ENCODE data around the gene TMEM163. TPM values are rescaled to one million over a fixed set of nuclear protein-coding genes. Genes with fewer than 3 reads are reported as not detected.

TMEM163 gene
- total RNA-seq, 1 donor from 2014 or later: 2.4 TPM

DNA sequence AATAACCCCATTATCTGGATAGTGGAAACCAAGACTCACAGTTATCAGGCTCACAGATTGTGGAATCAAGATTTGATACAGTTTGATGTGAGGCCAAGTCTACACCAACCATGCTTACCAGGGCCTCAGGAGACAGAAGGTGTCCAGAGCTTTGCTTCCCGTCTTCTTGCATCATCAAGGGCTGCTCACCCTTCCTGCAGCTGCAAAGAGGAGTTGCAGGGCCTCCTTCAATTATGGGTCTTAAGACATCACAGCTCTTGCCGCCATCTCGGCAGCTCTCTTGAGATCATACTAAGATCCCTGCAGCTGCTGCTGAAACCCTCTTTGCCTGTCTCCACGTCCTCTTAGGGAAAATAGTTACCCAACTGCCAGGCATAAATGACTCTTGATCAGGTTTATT is 288.9 kb downstream of the TMEM163 start:
- DNase-seq (ENCODE audit: low read depth): no peak
- no peak overlapping the region for H3K4me3 ChIP-seq (ENCODE audit: low read depth, low read length)
- H3K36me3 ChIP-seq (ENCODE audit: control insufficient read depth, insufficient read depth, low read length): peaks cover 1% of the 10 kb centered on the region
- no peak for TF ChIP-seq CTCF (IDR thresholded peaks at IDR 0.05; ENCODE audit: insufficient read depth, low read length, poor library complexity, severe bottlenecking)
- no peaks in the 10 kb centered on the region for H3K27me3 ChIP-seq (ENCODE audit: control insufficient read depth, insufficient read depth, low read length)

GRCh38 chr2:134426721-134427120 is 292.1 kb downstream of the TMEM163 start:
- Histone ChIP-seq H3K4me3 (ENCODE audit: low read depth, low read length) (no peak overlapping the region), H3K27me3 (ENCODE audit: control insufficient read depth, insufficient read depth, low read length) (no peaks in the 10 kb centered on the region), H3K36me3 (ENCODE audit: control insufficient read depth, insufficient read depth, low read length) (peaks cover 1% of the 10 kb centered on the region)
- TF ChIP-seq CTCF (IDR thresholded peaks at IDR 0.05; ENCODE audit: insufficient read depth, low read length, poor library complexity, severe bottlenecking): no peak
- no peak for DNase-seq (ENCODE audit: low read depth)

DNA sequence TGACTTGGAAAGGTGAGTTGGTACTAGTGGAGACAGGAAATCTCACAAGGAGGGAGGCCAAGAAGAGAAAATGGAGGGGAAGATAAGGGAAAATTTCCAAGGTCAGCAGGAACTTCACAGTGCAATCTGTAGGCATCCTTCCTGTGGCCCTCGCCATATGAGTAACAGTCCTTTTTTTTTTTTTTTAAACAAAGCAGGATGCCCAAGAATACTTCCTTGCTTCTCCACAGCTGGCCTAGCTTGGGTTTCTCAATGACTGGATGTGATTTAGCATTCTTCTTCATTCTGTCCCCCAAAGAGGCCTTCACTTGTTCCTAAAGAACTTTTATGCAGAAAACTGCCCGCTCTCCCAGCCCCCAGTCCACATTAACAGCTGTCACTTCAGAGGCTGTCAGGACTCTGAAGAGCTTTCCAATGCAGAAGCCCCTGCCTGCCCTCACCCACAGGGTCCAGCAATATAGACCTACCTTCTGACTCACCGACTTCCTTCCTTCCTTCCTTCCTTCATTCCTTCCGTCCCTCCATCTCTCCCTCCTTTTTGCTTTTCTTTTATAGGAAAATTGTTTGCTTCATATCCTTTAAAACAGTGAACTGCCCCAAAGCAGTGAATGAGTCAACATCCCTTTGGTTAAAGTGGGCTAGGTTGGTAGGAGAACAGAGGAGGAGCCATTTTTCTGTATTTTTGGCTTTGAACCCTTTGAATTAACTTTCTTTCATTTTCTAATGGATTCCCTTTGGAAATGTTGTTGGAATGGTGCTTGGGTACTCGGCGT is 292.9 kb downstream of the TMEM163 start:
- Histone ChIP-seq H3K27me3 (ENCODE audit: control insufficient read depth, insufficient read depth, low read length) (no peaks in the 10 kb centered on the region), H3K4me3 (ENCODE audit: low read depth, low read length) (no peak overlapping the region), H3K36me3 (ENCODE audit: control insufficient read depth, insufficient read depth, low read length) (peaks cover 1% of the 10 kb centered on the region)
- DNase-seq (ENCODE audit: low read depth): no peak
- TF ChIP-seq CTCF (IDR thresholded peaks at IDR 0.05; ENCODE audit: insufficient read depth, low read length, poor library complexity, severe bottlenecking): no peak

DNA sequence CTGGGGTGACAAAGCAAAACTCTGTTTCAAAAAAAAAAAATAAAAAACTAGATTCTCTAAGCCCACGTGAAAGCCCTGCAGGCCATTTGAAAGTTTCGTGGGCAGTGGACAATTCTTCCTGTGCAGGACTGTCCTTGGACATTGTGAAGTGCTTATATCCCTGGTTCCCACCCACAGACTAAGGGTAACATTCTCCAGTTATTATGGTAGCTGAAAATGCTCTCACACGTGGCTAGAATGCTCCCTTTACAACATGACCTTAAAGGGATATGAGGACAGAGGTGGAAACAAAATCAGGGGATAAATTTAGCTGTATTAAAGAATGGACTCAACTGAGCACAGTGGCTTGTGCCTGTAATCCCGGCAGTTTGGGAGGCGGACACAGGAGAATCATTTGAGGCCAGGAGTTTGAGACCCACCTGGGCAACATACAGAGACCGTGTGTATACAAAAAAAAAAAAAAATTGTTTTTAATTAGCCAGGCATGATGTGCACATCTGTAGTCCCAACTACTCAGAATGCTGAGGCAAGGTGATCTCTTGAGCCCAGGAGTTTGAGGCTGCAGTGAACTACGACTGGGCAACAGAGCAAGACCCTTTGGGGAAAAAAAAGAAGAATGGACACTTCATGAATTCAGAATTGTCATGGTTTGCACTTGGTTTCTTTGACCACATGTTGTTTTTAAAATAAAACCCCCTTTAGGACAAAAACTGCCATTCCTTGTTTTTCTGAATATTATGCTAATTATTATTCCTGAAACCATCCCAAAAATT is 297.1 kb downstream of the TMEM163 start:
- TF ChIP-seq CTCF (IDR thresholded peaks at IDR 0.05; ENCODE audit: insufficient read depth, low read length, poor library complexity, severe bottlenecking): no peak

GRCh38 chr2:134420920-134421319 is 297.9 kb downstream of the TMEM163 start:
- H3K36me3 ChIP-seq (ENCODE audit: control insufficient read depth, insufficient read depth, low read length): peaks cover 1% of the 10 kb centered on the region
- TF ChIP-seq CTCF (IDR thresholded peaks at IDR 0.05; ENCODE audit: insufficient read depth, low read length, poor library complexity, severe bottlenecking): no peak
- H3K27me3 ChIP-seq (ENCODE audit: control insufficient read depth, insufficient read depth, low read length): no peaks in the 10 kb centered on the region
- no peak overlapping the region for H3K4me3 ChIP-seq (ENCODE audit: low read depth, low read length)
- no peak for DNase-seq (ENCODE audit: low read depth)

More for the DNA sequence above, 297.1 kb downstream of the TMEM163 start:
- no peak for DNase-seq (ENCODE audit: low read depth)
- Histone ChIP-seq H3K27me3 (ENCODE audit: control insufficient read depth, insufficient read depth, low read length) (no peaks in the 10 kb centered on the region), H3K36me3 (ENCODE audit: control insufficient read depth, insufficient read depth, low read length) (peaks cover 1% of the 10 kb centered on the region), H3K4me3 (ENCODE audit: low read depth, low read length) (no peak overlapping the region)

Measured in kidney epithelial cell (primary cell).